Neuronal stem cell (in vitro differentiated cells): ENCODE results near the gene RASA2.

Experiments used
- DNase-seq: peaks from one replicate; pipeline ENCODE4 v3.0.0-alpha.2; 2013; ENCODE audit warnings: low spot score
- H2AFZ ChIP-seq: one replicate; pipeline ENCODE4 v1.6.1; 2013; ENCODE audit warnings: mild to moderate bottlenecking, low read length, inconsistent platforms
- H2AK5ac ChIP-seq: 2 replicates; pipeline ENCODE4 v1.6.1; 2013; ENCODE audit warnings: low read depth, mild to moderate bottlenecking, inconsistent platforms, low read length, moderate library complexity, mixed read lengths
- H2BK120ac ChIP-seq: 2 replicates; pipeline ENCODE4 v1.6.1; 2013; ENCODE audit warnings: low read depth, mild to moderate bottlenecking, inconsistent platforms, low read length, moderate library complexity, mixed read lengths
- H2BK12ac ChIP-seq: one replicate; pipeline ENCODE4 v1.6.1; 2013; ENCODE audit warnings: low read length, inconsistent platforms
- H2BK15ac ChIP-seq: 2 replicates; pipeline ENCODE4 v1.6.1; 2013; ENCODE audit warnings: mild to moderate bottlenecking, low read length, inconsistent platforms, mixed read lengths
- H2BK5ac ChIP-seq: one replicate; pipeline ENCODE4 v1.6.1; 2013; ENCODE audit warnings: inconsistent platforms, mild to moderate bottlenecking, low read length, moderate library complexity
- H3K14ac ChIP-seq: one replicate; pipeline ENCODE4 v1.6.1; 2013; ENCODE audit warnings: low read length, inconsistent platforms
- H3K18ac ChIP-seq: 2 replicates; pipeline ENCODE4 v1.6.1; 2013; ENCODE audit warnings: low read length, inconsistent platforms
- H3K23ac ChIP-seq: 2 replicates; pipeline ENCODE4 v1.6.1; 2013; ENCODE audit warnings: low read depth, mild to moderate bottlenecking, mixed read lengths, low read length, inconsistent platforms; ENCODE audit not compliant: poor library complexity
- H3K27ac ChIP-seq: replicated peaks from 3 replicates; pipeline ENCODE4 v1.5.1; 2013; ENCODE audit warnings: low read length, inconsistent platforms
- H3K27me3 ChIP-seq, 3 experiments: 2 replicates each; pipeline ENCODE4 v1.6.1; 2013; ENCODE audit warnings: low read length in 3 of 3, mild to moderate bottlenecking in 2 of 3, inconsistent platforms in 1 of 3, low read depth in 1 of 3, mixed read lengths in 1 of 3, moderate library complexity in 1 of 3; ENCODE audit not compliant: control insufficient read depth in 3 of 3, insufficient read depth in 3 of 3
- H3K36me3 ChIP-seq, 2 donors: replicated peaks in 1 of 2; 2 replicates each; pipeline ENCODE4 v1.6.1; 2013; ENCODE audit warnings: low read length in 2 of 2; ENCODE audit not compliant: control insufficient read depth in 2 of 2, insufficient read depth in 2 of 2
- H3K4ac ChIP-seq: 2 replicates; pipeline ENCODE4 v1.6.1; 2013; ENCODE audit warnings: inconsistent platforms, mild to moderate bottlenecking, low read length, moderate library complexity
- H3K4me1 ChIP-seq, 2 donors: 1 replicate in 1 of 2; 2 replicates in 1 of 2; pipeline ENCODE4 v1.6.1; 2013; ENCODE audit warnings: low read length in 2 of 2, low read depth in 1 of 2; ENCODE audit not compliant: control insufficient read depth in 2 of 2, insufficient read depth in 1 of 2
- H3K4me2 ChIP-seq: one replicate; pipeline ENCODE4 v1.6.1; 2013; ENCODE audit warnings: mild to moderate bottlenecking, low read length, inconsistent platforms; ENCODE audit not compliant: insufficient read depth, poor library complexity, severe bottlenecking
- H3K4me3 ChIP-seq, 2 donors: 2 replicates each; pipeline ENCODE4 v1.5.1; 2013; ENCODE audit warnings: low read length in 2 of 2, mild to moderate bottlenecking in 2 of 2, inconsistent platforms in 1 of 2, moderate library complexity in 1 of 2
- H3K79me1 ChIP-seq: one replicate; pipeline ENCODE4 v1.6.1; 2013; ENCODE audit warnings: low read depth, mild to moderate bottlenecking, inconsistent platforms, low read length, moderate library complexity
- H3K9ac ChIP-seq: one replicate; pipeline ENCODE4 v1.6.1; 2013; ENCODE audit warnings: mild to moderate bottlenecking, low read depth, low read length, inconsistent platforms; ENCODE audit not compliant: poor library complexity
- H3K9me3 ChIP-seq, 2 donors: replicated peaks in 1 of 2; 2 replicates each; pipeline versions ENCODE3 to v1.6.1; 2013; ENCODE audit warnings: low read length in 2 of 2, mild to moderate bottlenecking in 2 of 2, inconsistent platforms in 1 of 2, low read depth in 1 of 2, mixed read lengths in 1 of 2, moderate library complexity in 1 of 2; ENCODE audit not compliant: control insufficient read depth in 2 of 2, insufficient read depth in 1 of 2
- H4K8ac ChIP-seq: one replicate; pipeline ENCODE4 v1.6.1; 2013; ENCODE audit warnings: low read depth, mild to moderate bottlenecking, inconsistent platforms, low read length, moderate library complexity
- H4K91ac ChIP-seq: one replicate; pipeline ENCODE4 v1.6.1; 2013; ENCODE audit warnings: low read length, low read depth, mild to moderate bottlenecking, inconsistent platforms; ENCODE audit not compliant: poor library complexity
- WGBS, 2 donors: extraction: QIAGEN DNeasy Blood & Tissue Kit; methylation state at CpG; one replicate each; pipeline ENCODE4 v1.1.7; 2013; ENCODE audit warnings: missing lambda C conversion rate in 2 of 2, mixed read lengths in 1 of 2; ENCODE audit not compliant: insufficient read length in 2 of 2, insufficient replicate concordance in 1 of 2; ENCODE audit errors: extremely low coverage in 2 of 2; 5-methylcytosine and 5-hydroxymethylcytosine counted together

Gene RASA2

GRCh38 chr3:141525814-141526213 lies 39.0 kb downstream of the RASA2 start:
- no peaks in the 10 kb centered on the region for H3K27me3 ChIP-seq
- no peak overlapping the region for H3K4me2 ChIP-seq
- no peak overlapping the region for H2AFZ ChIP-seq
- peaks cover 2% of the 10 kb centered on the region for H3K79me1 ChIP-seq
- H3K9ac ChIP-seq: no peak overlapping the region
- H4K91ac ChIP-seq: no peak overlapping the region
- no peak overlapping the region for H3K23ac ChIP-seq
- H3K4ac ChIP-seq: no peak overlapping the region
- H4K8ac ChIP-seq: no peak overlapping the region
- no peak overlapping the region for H3K27ac ChIP-seq
- H3K18ac ChIP-seq: no peak overlapping the region
- H3K9me3 ChIP-seq: no peaks in the 10 kb centered on the region
- no peak for DNase-seq
- H2AK5ac ChIP-seq: no peak overlapping the region
- H2BK12ac ChIP-seq: no peak overlapping the region
- H3K36me3 ChIP-seq: peaks cover 2 to 45% of the 10 kb centered on the region in 2 donors
- H3K4me3 ChIP-seq: no peak overlapping the region
- no peak overlapping the region for H2BK15ac ChIP-seq
- WGBS, 2 donors: no CpG with 5 or more reads among the region's 2 CpGs
- no peak overlapping the region for H3K14ac ChIP-seq
- no peaks in the 10 kb centered on the region for H3K4me1 ChIP-seq
- no peak overlapping the region for H2BK5ac ChIP-seq
- H2BK120ac ChIP-seq: no peak overlapping the region

GRCh38 chr3:141526709-141527108 lies 39.9 kb downstream of the RASA2 start:
- DNase-seq: no peak
- H3K4me2 ChIP-seq: no peak overlapping the region
- no peaks in the 10 kb centered on the region for H3K9me3 ChIP-seq
- peaks cover 2 to 42% of the 10 kb centered on the region in 2 donors for H3K36me3 ChIP-seq
- no peaks in the 10 kb centered on the region for H3K4me1 ChIP-seq
- H3K4ac ChIP-seq: no peak overlapping the region
- H2AFZ ChIP-seq: no peak overlapping the region
- H3K27ac ChIP-seq: no peak overlapping the region
- H2BK12ac ChIP-seq: no peak overlapping the region
- peaks cover 2% of the 10 kb centered on the region for H3K79me1 ChIP-seq
- no peaks in the 10 kb centered on the region for H3K27me3 ChIP-seq
- H3K4me3 ChIP-seq: no peak overlapping the region
- H3K9ac ChIP-seq: no peak overlapping the region
- no peak overlapping the region for H2BK5ac ChIP-seq
- no peak overlapping the region for H3K18ac ChIP-seq
- no peak overlapping the region for H4K91ac ChIP-seq
- H2AK5ac ChIP-seq: no peak overlapping the region
- H3K23ac ChIP-seq: no peak overlapping the region
- H4K8ac ChIP-seq: no peak overlapping the region
- no peak overlapping the region for H3K14ac ChIP-seq
- no peak overlapping the region for H2BK120ac ChIP-seq
- H2BK15ac ChIP-seq: no peak overlapping the region

GRCh38 chr3:141528800-141529199 lies 42.0 kb downstream of the RASA2 start:
- Histone ChIP-seq H2AFZ (no peak overlapping the region), H3K18ac (no peak overlapping the region), H3K4me2 (no peak overlapping the region), H3K23ac (no peak overlapping the region), H3K4me3 (no peak overlapping the region), H3K4me1 (no peaks in the 10 kb centered on the region), H3K9ac (no peak overlapping the region), H2AK5ac (no peak overlapping the region), H2BK120ac (no peak overlapping the region), H4K8ac (no peak overlapping the region), H3K9me3 (no peaks in the 10 kb centered on the region), H3K14ac (no peak overlapping the region), H3K79me1 (no peaks in the 10 kb centered on the region), H4K91ac (no peak overlapping the region), H2BK12ac (no peak overlapping the region), H2BK15ac (no peak overlapping the region), H2BK5ac (no peak overlapping the region), H3K27me3 (no peaks in the 10 kb centered on the region), H3K4ac (no peak overlapping the region), H3K36me3 (peaks cover 2 to 36% of the 10 kb centered on the region in 2 donors), H3K27ac (no peak overlapping the region)
- no peak for DNase-seq
- WGBS, 2 donors: no CpG with 5 or more reads among the region's 1 CpG

GRCh38 chr3:141529256-141529655 lies 42.4 kb downstream of the RASA2 start:
- Histone ChIP-seq H3K14ac (no peak overlapping the region), H4K91ac (no peak overlapping the region), H3K79me1 (no peaks in the 10 kb centered on the region), H3K27ac (no peak overlapping the region), H3K36me3 (peaks cover 0 to 36% of the 10 kb centered on the region in 2 donors), H2BK15ac (no peak overlapping the region), H3K27me3 (no peaks in the 10 kb centered on the region), H3K4ac (no peak overlapping the region), H2AFZ (no peak overlapping the region), H2BK12ac (no peak overlapping the region), H2BK120ac (no peak overlapping the region), H3K9ac (no peak overlapping the region), H3K18ac (no peak overlapping the region), H3K23ac (no peak overlapping the region), H2BK5ac (no peak overlapping the region), H2AK5ac (no peak overlapping the region), H3K4me1 (no peaks in the 10 kb centered on the region), H3K9me3 (no peaks in the 10 kb centered on the region), H3K4me2 (no peak overlapping the region), H3K4me3 (no peak overlapping the region), H4K8ac (no peak overlapping the region)
- no peak for DNase-seq
